ENCODE results near the gene SESN1. TPM values are rescaled to one million over a fixed set of nuclear protein-coding genes. Genes with fewer than 3 reads are reported as not detected.

The SESN1 gene
- total RNA-seq, 1 donor from 2014 or later, result 49.0 TPM

- Histone ChIP-seq H3K27me3 (no peaks in the 10 kb centered on the region), H3K27ac (peak overlapping the region; percentile 88 to 91), H3K36me3 (no peaks in the 10 kb centered on the region), H3K9me3 (no peaks in the 10 kb centered on the region), H3K4me3 (peak overlapping the region; percentile 29 to 51), H3K4me1 (peaks cover 8 to 44% of the 10 kb centered on the region in 2 donors)
- TF ChIP-seq CTCF (IDR thresholded peaks at IDR 0.05), result no peak
- intact Hi-C loops (cut with DNase I), result loop anchor here (2.0 to 5.0 kb wide), 3 partner anchors 48 to 98 kb away; partner anchors contain the start of gene ARMC2
- peak; percentile 28 to 91 for DNase-seq (ENCODE audit: low spot score in 2 of 2)
These were observed 148.9 kb downstream of the SESN1 start for GRCh38 chr6:108945681-108946159.

GRCh38 chr6:108944707-108945680, 149.7 kb downstream of the SESN1 start:
- no peaks in the 10 kb centered on the region for H3K36me3 ChIP-seq
- intact Hi-C loops (cut with DNase I), result loop anchor here (5.0 kb wide), 2 partner anchors 48 to 98 kb away; partner anchors contain the start of gene ARMC2
- DNase-seq (ENCODE audit: low spot score in 2 of 2), result peak in 1 of 2 donors; percentile 80
- H3K27me3 ChIP-seq, result no peaks in the 10 kb centered on the region
- no peak for TF ChIP-seq CTCF (IDR thresholded peaks at IDR 0.05)
- peak overlapping the region; percentile 88 to 91 for H3K27ac ChIP-seq
- H3K4me1 ChIP-seq, result peaks cover 8 to 44% of the 10 kb centered on the region in 2 donors
- no peaks in the 10 kb centered on the region for H3K9me3 ChIP-seq
- H3K4me3 ChIP-seq, result peak overlapping the region; percentile 29 to 51

- Histone ChIP-seq H3K9me3 (no peaks in the 10 kb centered on the region), H3K36me3 (no peaks in the 10 kb centered on the region), H3K4me1 (peaks cover 8 to 44% of the 10 kb centered on the region in 2 donors), H3K27me3 (no peaks in the 10 kb centered on the region), H3K27ac (peak overlapping the region; percentile 88 to 91), H3K4me3 (no peak overlapping the region)
- no peak for DNase-seq (ENCODE audit: low spot score in 2 of 2)
- TF ChIP-seq CTCF (IDR thresholded peaks at IDR 0.05), result no peak
- intact Hi-C loops (cut with DNase I), result no loop called here
These were observed 150.6 kb downstream of the SESN1 start for GRCh38 chr6:108944071-108944470.

- Histone ChIP-seq H3K27me3 (no peaks in the 10 kb centered on the region), H3K4me1 (peaks cover 1 to 32% of the 10 kb centered on the region in 2 donors), H3K27ac (peak overlapping the region in 1 of 2 donors; percentile 91), H3K4me3 (no peak overlapping the region), H3K9me3 (no peaks in the 10 kb centered on the region), H3K36me3 (no peaks in the 10 kb centered on the region)
- intact Hi-C loops (cut with DNase I), result no loop called here
- DNase-seq (ENCODE audit: low spot score in 2 of 2), result no peak
- no peak for TF ChIP-seq CTCF (IDR thresholded peaks at IDR 0.05)
These were observed 151.8 kb downstream of the SESN1 start for GRCh38 chr6:108942556-108943492.

GRCh38 chr6:108941859-108942258, 152.8 kb downstream of the SESN1 start:
- no peak for DNase-seq (ENCODE audit: low spot score in 2 of 2)
- H3K27ac ChIP-seq, result no peak overlapping the region
- no peaks in the 10 kb centered on the region for H3K36me3 ChIP-seq
- intact Hi-C loops (cut with DNase I), result no loop called here
- no peaks in the 10 kb centered on the region for H3K27me3 ChIP-seq
- no peak overlapping the region for H3K4me3 ChIP-seq
- H3K4me1 ChIP-seq, result peaks cover 0 to 22% of the 10 kb centered on the region in 2 donors
- no peak for TF ChIP-seq CTCF (IDR thresholded peaks at IDR 0.05)
- H3K9me3 ChIP-seq, result no peaks in the 10 kb centered on the region

Data from ascending aorta (tissue), 2 donors.